ENCODE data around the gene EIF2S2.

DNA sequence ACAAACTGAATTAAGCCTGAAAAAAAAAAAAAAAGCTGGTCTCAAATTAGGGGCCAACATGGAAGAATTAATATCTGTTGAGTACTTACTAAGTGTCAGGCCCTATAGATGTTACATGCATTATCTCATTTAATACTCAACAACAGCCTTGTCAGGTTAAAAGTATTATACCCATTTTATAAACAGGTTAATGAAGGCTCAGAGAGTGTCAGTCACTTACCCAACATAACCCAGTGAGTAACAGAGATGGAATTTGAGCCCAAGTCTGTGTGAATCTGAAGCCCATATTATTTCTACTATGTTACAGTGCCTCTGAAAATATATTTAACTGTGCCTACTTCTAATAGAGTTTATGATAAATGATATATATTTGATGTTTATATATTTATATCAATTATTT is 11.3 kb upstream of the EIF2S2 start:
- TF ChIP-seq POLR2A (IDR thresholded peaks at IDR 0.05), result no peak
- TF ChIP-seq CTCF (IDR thresholded peaks at IDR 0.05), result no peak
- TF ChIP-seq EP300 (IDR thresholded peaks at IDR 0.05), result no peak

Data from tibial nerve (tissue), 4 donors.